ENCODE data around the gene TGFBR2. TPM values are rescaled to one million over a fixed set of nuclear protein-coding genes. Genes with fewer than 3 reads are reported as not detected.
A peak's percentile ranks its signal among the peaks of the same experiment; 100 is the strongest.

Gene TGFBR2
- total RNA-seq, 2 donors from 2014 or later: 91.8 to 143 TPM

DNA sequence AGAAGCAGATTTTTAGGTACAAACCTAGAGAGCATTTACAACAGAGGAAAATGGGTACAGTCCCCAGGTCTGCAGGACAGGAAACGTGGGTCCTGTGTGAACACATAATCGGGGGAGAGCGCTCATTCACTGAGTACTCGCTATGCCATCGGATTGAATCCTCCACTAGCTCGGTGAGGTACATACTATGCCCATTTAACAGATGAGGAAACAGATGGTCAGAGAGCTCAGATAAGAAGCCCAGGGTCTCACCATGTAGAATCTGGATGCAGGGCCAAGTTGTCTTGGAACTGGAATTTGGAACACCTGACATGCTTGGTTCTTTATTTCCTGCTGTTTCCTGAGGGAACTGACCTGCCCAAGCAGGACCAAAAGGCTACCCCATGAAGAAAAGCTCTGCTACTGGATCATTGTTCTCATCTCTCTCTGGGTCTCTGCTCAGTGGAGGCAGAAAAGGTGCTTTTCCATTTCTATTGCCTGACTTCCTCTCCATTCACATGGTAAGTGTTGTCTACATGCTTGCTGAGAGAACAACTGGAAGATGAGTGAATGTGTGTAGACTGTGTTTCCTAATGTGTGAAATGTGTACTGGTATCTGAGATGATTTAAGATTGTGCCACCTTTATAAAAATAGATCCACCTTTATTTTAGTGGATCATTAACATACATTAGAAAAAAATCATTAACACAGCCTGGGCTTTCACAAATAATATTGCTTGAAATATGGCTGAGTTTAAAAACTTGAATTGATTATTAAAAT is 89.1 kb downstream of the TGFBR2 start:
- DNase-seq: no peak
- H3K27me3 ChIP-seq: no peaks in the 10 kb centered on the region
- H3K27ac ChIP-seq: no peak overlapping the region
- no peak for TF ChIP-seq POLR2A (IDR thresholded peaks at IDR 0.05)
- TF ChIP-seq, protein P1, sequence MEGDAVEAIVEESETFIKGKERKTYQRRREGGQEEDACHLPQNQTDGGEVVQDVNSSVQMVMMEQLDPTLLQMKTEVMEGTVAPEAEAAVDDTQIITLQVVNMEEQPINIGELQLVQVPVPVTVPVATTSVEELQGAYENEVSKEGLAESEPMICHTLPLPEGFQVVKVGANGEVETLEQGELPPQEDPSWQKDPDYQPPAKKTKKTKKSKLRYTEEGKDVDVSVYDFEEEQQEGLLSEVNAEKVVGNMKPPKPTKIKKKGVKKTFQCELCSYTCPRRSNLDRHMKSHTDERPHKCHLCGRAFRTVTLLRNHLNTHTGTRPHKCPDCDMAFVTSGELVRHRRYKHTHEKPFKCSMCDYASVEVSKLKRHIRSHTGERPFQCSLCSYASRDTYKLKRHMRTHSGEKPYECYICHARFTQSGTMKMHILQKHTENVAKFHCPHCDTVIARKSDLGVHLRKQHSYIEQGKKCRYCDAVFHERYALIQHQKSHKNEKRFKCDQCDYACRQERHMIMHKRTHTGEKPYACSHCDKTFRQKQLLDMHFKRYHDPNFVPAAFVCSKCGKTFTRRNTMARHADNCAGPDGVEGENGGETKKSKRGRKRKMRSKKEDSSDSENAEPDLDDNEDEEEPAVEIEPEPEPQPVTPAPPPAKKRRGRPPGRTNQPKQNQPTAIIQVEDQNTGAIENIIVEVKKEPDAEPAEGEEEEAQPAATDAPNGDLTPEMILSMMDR (IDR thresholded peaks at IDR 0.05): no peak
- H3K4me1 ChIP-seq: peaks cover 28% of the 10 kb centered on the region
- WGBS, 2 donors: 96 to 97% methylated on average over 6 of the region's 6 CpGs
- H3K4me3 ChIP-seq: no peak overlapping the region
- no peak for ATAC-seq
- intact Hi-C loops (cut with DNase I): no loop called here
- peaks cover 0 to 6% of the 10 kb centered on the region in 2 donors for H3K36me3 ChIP-seq (replicated peaks in 1 of 2; ENCODE audit: insufficient read depth in 1 of 2, low read depth in 2 of 2)
- H3K9me3 ChIP-seq: no peaks in the 10 kb centered on the region

DNA sequence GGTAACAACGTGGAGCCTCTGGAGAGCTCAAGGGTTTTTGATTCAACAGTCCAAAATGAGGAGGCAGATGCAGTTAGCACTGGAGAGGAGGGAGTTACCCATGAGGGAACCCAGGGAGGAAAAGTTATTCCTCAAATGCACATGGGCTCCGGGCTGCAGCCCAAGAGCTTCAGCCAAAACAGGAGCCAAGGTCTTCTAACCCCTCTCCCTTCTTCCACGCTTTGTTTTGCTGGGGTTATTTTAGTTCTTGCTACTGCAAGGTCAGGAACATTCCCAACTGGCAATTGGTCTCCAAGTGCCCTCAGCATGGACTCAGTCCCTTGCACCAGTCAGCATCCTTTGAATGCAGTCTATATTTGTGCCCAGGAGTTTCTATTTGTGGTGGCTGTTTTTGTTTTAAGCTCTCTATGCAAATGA is 90.0 kb downstream of the TGFBR2 start:
- peaks cover 0 to 3% of the 10 kb centered on the region in 2 donors for H3K36me3 ChIP-seq (replicated peaks in 1 of 2; ENCODE audit: insufficient read depth in 1 of 2, low read depth in 2 of 2)
- peak in 2 of 4 donors; percentile 28 to 52 for DNase-seq
- no peak overlapping the region for H3K27ac ChIP-seq
- peaks cover 22% of the 10 kb centered on the region for H3K4me1 ChIP-seq
- H3K4me3 ChIP-seq: no peak overlapping the region
- intact Hi-C loops (cut with DNase I): no loop called here
- peak; percentile 41 for ATAC-seq
- TF ChIP-seq, protein P1 (IDR thresholded peaks at IDR 0.05): no peak
- TF ChIP-seq POLR2A (IDR thresholded peaks at IDR 0.05): no peak
- H3K27me3 ChIP-seq: no peaks in the 10 kb centered on the region
- 8 to 26% methylated on average over 3 of the region's 3 CpGs for WGBS, 2 donors
- no peaks in the 10 kb centered on the region for H3K9me3 ChIP-seq

- no peak for DNase-seq
- TF ChIP-seq, protein P1 (IDR thresholded peaks at IDR 0.05): no peak
- no peak for TF ChIP-seq POLR2A (IDR thresholded peaks at IDR 0.05)
- no peak overlapping the region for H3K27ac ChIP-seq
- intact Hi-C loops (cut with DNase I): no loop called here
- WGBS, 2 donors: 13 to 25% methylated on average over 2 of the region's 2 CpGs
- peaks cover 22% of the 10 kb centered on the region for H3K4me1 ChIP-seq
- ATAC-seq: peak; percentile 7
- H3K27me3 ChIP-seq: no peaks in the 10 kb centered on the region
- H3K4me3 ChIP-seq: no peak overlapping the region
- no peaks in the 10 kb centered on the region for H3K36me3 ChIP-seq (replicated peaks in 1 of 2; ENCODE audit: insufficient read depth in 1 of 2, low read depth in 2 of 2)
- no peaks in the 10 kb centered on the region for H3K9me3 ChIP-seq
Observed at GRCh38 chr3:30696896-30697295, 90.5 kb downstream of the TGFBR2 start.

- TF ChIP-seq, protein P1 (IDR thresholded peaks at IDR 0.05): no peak
- H3K9me3 ChIP-seq: no peaks in the 10 kb centered on the region
- no peak overlapping the region for H3K27ac ChIP-seq
- H3K4me3 ChIP-seq: no peak overlapping the region
- DNase-seq (no peak), ATAC-seq (no peak)
- intact Hi-C loops (cut with DNase I): no loop called here
- 63 to 77% methylated on average over 2 of the region's 2 CpGs for WGBS, 2 donors
- no peaks in the 10 kb centered on the region for H3K36me3 ChIP-seq (replicated peaks in 1 of 2; ENCODE audit: insufficient read depth in 1 of 2, low read depth in 2 of 2)
- H3K4me1 ChIP-seq: peaks cover 16% of the 10 kb centered on the region
- H3K27me3 ChIP-seq: no peaks in the 10 kb centered on the region
Observed at GRCh38 chr3:30698549-30698948, 92.1 kb downstream of the TGFBR2 start.

- Histone ChIP-seq H3K9me3 (no peaks in the 10 kb centered on the region), H3K4me3 (no peak overlapping the region), H3K4me1 (peaks cover 16% of the 10 kb centered on the region), H3K27me3 (no peaks in the 10 kb centered on the region), H3K27ac (no peak overlapping the region), H3K36me3 (replicated peaks in 1 of 2; ENCODE audit: insufficient read depth in 1 of 2, low read depth in 2 of 2) (no peaks in the 10 kb centered on the region)
- ATAC-seq (no peak), DNase-seq (no peak)
- 85 to 87% methylated on average over 4 of the region's 4 CpGs for WGBS, 2 donors
- TF ChIP-seq, protein P1 (IDR thresholded peaks at IDR 0.05): no peak
- no peak for TF ChIP-seq POLR2A (IDR thresholded peaks at IDR 0.05)
- intact Hi-C loops (cut with DNase I): no loop called here
Observed at GRCh38 chr3:30699927-30700326, 93.5 kb downstream of the TGFBR2 start.
